LNCAP (cell line): Measurements from ENCODE around the gene CEP164.

Source experiments
- TF ChIP-seq, protein P1 (sequence below): fragments of 450-650 bp; IDR thresholded peaks from 2 replicates; pipeline ENCODE4 v1.5.1; 2017; ENCODE audit warnings: mild to moderate bottlenecking

Gene CEP164

DNA sequence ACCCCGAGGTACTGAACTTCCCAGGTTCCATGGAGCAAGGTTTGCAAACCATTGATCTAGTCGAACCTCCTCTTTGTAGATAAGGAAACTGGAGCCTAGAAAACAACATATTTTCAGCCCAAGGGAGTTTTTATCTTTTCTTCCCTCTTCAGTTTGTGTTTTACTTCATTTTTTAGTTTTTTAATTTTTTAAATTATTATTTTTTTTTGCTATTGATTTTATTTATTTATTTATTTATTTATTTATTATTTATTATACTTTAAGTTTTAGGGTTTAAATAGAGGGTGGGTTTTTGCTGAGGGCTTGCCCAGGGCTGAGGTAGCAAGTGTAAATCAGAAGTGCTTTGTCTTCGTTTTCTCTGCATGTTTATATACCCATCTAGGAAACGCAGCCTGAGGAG is 26.9 kb downstream of the CEP164 start:
- TF ChIP-seq, protein P1, sequence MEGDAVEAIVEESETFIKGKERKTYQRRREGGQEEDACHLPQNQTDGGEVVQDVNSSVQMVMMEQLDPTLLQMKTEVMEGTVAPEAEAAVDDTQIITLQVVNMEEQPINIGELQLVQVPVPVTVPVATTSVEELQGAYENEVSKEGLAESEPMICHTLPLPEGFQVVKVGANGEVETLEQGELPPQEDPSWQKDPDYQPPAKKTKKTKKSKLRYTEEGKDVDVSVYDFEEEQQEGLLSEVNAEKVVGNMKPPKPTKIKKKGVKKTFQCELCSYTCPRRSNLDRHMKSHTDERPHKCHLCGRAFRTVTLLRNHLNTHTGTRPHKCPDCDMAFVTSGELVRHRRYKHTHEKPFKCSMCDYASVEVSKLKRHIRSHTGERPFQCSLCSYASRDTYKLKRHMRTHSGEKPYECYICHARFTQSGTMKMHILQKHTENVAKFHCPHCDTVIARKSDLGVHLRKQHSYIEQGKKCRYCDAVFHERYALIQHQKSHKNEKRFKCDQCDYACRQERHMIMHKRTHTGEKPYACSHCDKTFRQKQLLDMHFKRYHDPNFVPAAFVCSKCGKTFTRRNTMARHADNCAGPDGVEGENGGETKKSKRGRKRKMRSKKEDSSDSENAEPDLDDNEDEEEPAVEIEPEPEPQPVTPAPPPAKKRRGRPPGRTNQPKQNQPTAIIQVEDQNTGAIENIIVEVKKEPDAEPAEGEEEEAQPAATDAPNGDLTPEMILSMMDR: no peak

DNA sequence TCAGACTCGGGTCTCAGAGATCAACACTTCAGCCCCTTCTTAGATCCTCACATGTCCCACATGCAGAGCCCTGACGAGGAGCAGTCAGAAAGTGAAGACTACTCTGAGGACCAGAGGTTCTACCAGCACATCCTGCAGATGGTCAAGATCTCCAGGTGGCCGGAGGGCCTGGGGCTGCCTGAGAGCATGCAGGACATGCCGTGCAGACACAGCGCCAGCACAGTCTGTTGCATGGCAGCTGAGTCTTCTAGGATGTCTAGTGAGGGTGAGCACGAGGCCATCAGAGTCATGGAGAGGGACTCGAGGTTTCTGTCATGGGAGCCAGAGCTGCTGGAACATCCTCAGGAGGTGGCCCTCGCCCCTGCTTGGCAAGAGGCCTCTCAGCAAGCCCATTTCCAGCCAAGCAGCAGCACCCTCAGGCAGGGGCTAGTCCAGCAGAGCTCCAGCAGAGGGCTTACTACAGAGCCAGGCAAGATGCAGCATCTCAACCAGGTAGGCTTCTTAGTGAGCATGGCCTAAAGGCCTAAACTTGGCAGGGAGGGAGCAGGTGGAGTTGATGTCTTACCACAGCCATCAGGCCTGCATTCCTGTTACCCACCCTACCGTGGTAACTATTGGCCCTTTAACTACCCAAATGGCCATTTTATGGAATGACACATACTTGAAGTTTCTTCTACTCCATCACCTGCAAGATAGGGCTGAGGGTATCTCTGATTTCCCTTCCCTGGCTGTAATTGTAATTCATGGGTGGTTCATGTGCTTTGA is 28.7 kb downstream of the CEP164 start:
- TF ChIP-seq, protein P1: no peak

DNA sequence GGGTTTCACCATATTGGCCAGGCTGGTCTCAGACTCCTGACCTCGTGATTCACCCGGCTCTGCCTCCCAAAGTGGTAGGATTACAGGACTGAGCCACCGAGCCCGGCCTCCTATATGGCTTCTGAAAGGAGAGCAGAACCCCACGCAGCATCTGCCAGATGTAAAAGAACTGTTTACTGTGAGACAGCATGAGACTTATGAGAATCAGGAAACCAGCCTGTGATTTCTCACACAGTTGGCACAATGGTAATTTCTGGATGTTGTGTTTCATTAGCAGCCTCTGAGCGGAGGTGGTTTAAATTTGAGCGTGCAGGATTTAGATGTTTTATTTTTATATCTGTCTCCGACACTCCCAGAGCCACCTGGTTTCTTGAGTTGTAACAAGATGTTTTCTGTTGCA is 33.8 kb downstream of the CEP164 start:
- TF ChIP-seq, protein P1: no peak

DNA sequence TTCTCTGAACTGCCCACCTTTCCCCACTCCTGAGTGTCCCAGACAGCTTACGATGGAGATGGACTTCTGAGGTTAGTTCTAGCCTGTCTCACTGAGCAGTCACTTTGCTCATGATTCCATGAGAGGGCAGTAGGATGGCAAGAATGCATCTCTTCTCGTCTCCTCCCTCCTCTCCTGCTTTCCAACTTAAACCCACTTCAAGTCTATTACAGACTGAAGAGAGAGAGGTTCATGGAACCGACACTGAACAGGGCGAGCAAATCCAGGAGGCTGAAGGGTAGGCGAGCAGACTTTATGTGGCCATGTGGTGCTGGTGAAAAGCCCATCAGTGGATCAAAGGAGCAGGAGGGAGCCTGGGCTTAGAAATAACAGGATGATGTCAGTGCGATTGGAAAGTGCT is 38.6 kb downstream of the CEP164 start:
- TF ChIP-seq, protein P1: no peak

DNA sequence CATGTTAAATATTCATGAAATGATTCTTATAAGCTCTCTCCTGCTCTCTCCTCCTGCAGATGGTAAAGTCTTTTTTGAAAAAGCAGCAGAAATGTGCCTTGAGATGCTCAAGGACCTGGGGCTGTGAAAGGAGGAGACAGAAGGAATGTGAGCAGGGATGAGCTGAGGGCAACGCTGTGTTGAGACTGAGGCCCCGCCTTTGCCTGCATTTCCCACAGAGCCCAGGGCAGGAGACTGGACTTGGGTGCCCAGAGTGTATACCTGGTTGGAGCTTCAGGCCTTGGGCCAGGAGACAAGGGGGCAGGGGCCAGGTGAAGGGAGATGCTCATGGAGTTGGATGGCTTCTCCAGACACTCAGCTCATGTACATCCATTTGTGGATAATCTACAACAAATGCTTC is 39.2 kb downstream of the CEP164 start:
- TF ChIP-seq, protein P1: no peak

DNA sequence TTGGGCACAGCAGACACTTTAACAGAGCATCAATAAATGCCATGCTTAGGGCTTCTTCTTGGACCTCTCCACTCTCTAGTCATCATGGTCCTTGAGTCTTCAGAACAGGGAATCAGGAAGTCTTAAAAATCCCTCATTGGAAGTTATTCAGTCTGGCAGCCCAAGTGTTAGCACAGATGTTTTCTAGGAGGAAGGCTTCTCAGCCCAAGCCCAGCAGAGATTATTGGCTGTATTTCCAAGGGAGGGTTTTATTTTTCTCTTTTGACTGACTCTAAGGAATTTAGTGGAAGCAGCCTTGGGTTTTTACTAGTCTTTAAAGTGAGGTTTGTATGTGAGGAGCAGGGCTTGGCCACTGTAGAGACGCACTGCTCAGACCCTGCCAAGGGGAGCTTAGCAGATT is 41.9 kb downstream of the CEP164 start:
- TF ChIP-seq, protein P1: no peak

DNA sequence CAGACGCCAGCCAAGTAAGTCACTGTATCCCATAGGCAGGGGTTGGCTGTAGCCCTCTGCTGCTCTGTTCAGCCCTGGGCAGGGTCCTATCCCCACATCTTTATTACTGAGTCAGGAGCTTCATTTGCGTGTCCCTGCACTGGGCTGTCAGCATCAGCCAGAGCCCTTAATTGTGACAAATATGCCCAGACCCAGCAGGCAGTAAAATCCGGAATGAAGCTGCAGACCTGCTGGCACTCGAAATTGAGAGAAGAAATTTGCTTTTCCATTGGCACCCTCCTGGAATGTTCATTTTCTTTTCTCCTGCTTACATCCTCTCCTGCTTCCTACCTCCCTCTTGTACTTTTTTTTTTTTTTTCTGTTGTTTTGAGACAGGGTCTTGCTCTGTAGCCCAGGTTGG is 43.8 kb downstream of the CEP164 start:
- TF ChIP-seq, protein P1: no peak
